GM19035 (cell line): Measurements from ENCODE around the gene TSPOAP1.

ENCODE experiments used
- ATAC-seq: cut with Tn5 transposase; IDR thresholded peaks from one replicate; pipeline ENCODE4 v1.9.1; 2021; ENCODE audit not compliant: unreplicated experiment

Gene TSPOAP1

DNA sequence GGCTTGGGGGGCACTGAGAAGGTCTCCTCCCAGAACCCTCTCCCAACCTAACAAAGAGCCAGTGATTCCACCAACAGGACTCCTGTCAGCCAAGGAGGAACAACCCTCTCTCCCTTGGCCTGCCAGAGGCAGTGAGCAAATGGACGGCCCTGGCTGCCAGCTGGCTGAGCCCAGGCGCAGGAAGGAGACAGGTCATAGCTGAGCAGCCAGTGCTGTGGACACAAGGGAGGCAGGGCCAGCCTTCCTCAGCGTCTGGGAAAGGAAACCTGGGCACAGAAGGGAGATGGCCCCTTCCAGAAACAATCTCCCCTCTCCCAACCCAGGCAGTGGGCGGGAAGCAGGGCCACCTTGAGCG lies 50.0 kb downstream of the TSPOAP1 start:
- no peak for ATAC-seq

GRCh38 chr17:58277802-58278595 lies 50.6 kb downstream of the TSPOAP1 start:
- no peak for ATAC-seq

- ATAC-seq, result no peak
Measured at GRCh38 chr17:58277107-58277801, 51.3 kb downstream of the TSPOAP1 start.

- ATAC-seq, result no peak
Measured at GRCh38 chr17:58276423-58276822, 52.2 kb downstream of the TSPOAP1 start.

DNA sequence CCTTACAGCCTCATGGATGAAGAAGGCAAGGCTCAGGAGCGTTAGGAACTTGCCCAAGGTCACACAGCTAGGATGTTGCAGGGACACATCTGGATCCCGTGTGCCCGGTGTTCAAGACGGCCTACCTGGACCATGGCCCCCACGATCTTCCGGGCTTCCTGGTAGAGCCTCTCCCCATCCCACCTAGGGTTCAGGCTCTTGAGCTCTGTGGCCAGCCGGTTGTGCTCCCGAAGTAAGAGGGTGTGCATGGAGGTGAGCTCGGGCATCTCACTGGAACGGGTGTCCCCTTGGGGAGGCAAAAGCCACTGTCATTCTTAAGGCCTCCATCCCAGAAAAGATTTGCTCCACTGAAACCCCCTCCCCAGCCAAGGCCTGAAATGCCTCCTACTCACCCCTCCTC lies 53.2 kb downstream of the TSPOAP1 start:
- no peak for ATAC-seq

DNA sequence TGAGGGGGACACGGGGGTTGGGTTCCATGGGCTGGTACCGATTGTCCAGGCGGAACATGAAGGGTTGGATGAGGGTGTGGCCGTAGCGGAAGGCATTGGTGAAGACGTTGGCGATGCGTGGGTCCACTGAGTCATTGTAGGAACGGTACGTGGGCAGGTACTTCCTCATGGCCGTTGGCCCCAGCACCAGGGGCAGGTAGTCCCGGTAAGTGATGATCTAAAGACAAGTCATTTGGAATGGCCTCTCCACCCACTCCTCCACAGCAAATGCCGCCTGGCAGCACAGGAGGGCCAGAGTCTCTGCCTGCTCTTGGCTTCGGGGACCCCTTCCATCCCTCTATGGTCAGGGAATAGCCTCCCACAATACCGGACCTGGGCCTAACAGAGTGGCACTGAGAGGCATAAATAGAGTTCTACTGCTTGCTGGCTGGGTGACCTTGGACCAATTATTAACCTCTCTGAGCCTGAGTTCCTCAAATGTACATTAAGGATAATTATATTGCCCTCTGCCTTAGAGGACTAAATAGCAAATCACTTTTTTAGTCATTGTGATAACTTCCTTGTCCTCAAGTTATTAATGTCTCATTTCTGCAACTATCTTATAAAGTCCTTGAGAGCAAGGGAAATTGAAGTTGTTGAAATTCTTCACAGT lies 55.0 kb downstream of the TSPOAP1 start:
- no peak for ATAC-seq

DNA sequence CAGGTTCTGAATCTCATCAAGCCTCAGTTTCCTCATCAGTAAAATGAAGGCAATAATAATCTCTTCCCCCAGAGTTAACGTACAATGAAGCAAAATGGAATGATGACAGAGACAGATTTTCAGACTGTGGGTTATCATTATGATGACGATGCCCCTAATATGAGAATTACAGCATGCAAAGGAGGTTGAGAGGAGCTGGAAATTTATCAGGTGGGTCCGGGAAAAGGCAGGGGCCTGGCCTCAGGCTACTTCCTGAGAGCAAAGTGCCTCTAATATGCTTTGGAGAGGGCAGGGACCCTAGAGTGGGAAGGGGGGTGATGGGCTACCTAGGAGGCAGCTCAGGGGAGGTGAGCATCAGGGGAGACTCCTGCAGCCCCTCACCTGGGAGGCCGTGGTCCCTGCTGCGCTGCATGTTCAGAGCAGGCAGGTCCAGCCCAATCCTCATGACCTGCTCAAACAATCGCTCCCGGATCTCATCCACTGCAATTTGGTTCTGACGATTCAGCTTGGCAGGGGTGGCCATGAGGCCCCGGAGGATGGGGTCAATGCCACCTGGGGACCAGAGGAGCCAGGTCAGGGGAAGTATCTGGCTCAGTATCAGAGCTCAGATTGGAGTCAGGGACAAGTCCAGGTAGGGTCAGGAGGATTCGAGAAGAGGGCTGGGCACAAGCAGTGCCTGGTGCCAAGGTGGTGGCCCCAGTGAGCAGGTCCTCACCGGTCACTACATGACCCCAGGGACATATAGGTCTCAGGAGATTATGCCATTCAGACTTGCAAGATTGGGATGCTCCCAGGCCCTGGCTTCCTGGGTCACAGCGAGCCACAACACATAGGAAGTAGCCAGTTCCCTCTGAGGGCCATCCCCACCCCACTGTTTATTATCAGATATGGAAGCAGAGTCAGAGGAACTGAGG lies 56.0 kb downstream of the TSPOAP1 start:
- no peak for ATAC-seq

DNA sequence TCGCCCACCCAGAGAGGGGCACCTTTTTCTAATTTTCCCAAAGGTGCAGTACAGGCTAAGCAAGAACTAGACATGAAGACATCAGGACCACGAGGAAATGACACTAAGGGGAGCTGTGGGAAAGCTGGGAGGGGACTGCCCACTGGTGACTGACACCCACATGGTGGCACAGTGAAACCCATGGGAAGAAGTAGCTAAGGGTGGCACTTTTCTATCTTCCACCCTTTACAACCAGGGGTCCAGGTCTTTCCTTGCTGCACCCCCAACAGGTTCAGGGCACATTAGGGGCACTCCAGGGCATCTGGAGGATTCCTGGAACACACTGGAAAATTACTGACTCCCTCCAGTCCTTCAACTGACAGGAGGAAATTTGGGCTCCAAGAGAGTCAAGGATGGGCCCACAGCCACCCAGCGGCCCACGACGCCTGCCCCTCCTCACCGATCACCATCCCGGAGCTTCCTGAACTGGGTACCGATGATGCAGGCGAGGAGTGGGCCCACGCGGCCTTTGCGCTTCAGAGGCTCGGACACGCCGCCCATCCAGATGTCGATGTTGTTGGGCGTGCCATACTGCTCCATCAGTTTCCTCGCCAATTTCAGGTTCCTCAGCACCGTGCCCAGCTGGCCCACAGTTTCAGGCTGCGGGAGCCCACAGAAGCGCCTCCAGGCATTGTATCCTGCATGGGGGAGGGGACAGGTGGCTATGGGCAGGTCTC lies 57.2 kb downstream of the TSPOAP1 start:
- no peak for ATAC-seq

- ATAC-seq, result no peak
Measured at GRCh38 chr17:58270476-58271215, 57.9 kb downstream of the TSPOAP1 start.

DNA sequence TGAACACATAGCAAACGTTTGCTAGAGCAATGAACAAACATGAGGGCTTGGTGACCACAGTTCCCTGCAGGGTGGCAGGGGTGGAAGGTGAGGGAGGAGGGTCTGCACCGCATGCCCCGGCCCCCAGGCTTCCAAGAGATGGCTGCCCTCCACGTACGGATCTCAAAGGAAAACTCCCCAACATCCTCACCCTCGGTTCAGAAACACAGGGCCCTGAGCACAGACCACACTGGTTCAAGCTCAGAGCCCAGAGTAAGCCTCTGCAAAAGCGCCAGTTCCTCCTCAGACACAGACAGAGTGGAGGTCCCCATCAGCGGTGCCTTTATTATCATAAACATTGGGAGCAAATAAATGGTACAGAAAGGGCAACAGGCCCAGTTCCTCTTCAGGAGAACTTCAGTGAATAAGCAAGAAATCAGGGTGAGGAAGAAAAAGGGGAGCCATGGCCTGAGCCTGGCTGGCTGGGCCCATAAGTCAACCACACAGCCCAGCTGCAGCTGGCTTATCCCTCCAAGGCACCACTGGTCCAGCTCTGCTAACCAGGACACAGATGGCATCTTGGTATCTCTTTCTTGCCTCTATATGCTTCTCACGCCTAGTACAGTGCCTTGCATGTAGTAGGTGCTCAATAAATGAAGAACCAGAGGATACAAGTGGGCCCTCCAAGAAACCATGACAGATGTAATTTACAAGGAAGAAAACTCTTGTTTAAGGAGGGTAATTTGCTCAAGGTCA lies 58.9 kb downstream of the TSPOAP1 start:
- no peak for ATAC-seq

- ATAC-seq, result no peak
Measured at GRCh38 chr17:58268774-58269556, 59.6 kb downstream of the TSPOAP1 start.

DNA sequence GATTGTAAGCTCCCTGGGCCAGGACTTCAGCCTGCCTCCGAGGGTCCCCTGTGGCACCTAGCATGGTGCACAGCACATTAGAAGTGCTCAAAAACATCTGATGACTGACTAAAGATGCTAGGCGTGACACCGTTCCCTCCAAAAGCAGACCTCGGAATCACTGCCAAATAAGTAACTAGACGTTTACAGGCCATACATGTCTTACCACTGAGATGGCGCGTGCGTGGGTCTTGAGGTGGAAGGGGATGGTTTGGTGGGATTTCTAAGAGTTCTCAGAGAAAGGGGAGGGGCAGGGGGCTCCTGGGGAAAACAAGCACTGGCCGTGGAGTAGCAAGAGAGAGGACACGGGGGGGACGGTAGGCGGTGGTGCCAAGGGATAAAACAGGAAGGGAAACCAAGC lies 60.3 kb downstream of the TSPOAP1 start:
- no peak for ATAC-seq

- ATAC-seq, result no peak
Measured at GRCh38 chr17:58267347-58268324, 61.0 kb downstream of the TSPOAP1 start.

DNA sequence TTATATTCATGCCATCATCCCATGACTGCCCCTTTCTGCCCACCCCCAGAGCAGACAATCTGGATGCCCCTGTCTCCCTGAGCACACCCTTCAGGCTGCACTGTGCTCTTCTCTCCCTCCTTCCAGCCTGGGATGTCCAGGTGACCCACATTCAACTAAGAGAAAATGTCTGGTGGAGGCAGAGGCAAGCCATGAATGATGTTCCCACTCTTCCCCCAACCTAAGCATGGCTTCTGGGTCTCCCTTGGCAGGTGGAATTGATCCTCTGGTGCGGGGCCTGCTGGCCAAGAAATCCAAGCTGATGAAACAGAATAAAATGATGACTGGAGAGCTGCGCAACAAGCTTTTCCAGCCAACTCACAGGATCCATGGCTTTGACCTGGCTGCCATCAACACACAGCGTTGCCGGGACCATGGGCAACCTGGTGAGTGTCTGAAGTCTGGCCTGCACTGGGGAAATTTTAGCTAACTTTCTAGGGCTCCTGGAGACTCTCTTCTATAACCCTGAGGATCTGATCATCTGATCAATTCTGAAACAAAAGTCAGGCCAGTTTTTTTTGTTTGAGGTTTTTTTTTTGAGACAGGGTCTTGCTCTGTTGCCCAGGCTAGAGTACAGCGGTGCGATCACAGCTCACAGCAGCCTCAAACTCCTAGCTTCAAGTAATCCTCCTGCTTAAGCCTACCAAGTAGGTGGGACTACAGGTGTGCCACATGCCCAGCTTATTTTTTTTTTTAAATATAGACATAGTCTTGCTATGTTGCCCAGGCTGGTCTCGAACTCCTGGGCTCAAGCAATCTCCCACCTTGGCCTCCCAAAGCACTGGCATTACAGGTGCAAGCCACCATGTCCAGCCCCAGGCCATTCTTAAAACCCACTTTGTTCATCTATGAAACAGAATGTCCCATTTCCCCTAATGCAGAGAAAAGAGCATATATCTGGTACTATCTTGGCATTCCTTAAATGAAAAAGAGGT lies 62.4 kb downstream of the TSPOAP1 start:
- ATAC-seq, result no peak

GRCh38 chr17:58265271-58265670 lies 63.3 kb downstream of the TSPOAP1 start:
- ATAC-seq, result no peak
